Bone marrow (tissue), 2 donors: Measurements from ENCODE around the gene CEP295NL.
"Not testable (repeated sequence)": the region's sequence is repeated elsewhere in the genome, so short reads cannot be mapped to it uniquely, and the experiment has no call there.

ENCODE experiments used
- DNase-seq, 2 donors: peaks; one replicate each; lab custom pipeline; 2025; lab: John Stamatoyannopoulos, UW

Gene CEP295NL

DNA sequence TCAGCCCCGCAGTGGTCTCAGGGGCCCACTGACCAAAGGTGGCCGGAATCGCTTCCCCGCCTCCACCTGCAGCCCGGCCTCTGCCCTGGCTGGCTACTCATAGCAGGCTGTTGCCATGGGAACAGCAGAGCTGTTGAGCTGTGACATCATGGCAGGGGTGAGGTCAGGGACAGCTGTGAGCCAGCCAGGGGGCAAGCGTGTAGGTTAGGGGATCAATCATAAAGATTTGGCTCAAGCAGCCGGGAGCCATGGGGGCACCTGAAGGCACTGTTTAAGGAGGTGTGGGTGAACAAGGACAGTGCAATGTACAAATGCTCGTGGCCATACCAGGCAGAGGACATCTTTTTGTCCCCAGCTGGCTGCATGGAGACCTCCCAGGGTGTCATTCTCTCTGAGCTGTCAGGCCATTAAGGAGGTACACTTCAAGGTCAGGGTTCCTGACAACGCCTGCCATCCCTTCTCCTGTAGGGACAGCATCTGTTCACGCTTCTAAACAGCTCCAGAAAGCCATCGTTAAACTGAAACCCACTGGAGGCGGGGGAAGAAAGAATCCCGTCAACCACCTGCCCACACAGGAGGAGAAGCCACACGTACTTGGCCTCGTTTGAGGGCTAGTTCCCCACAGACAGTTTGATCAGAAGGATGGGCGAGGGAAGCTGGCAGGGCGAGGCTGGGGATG, at the start of gene CEP295NL:
Gene CEP295NL (minus strand): TSS at position 101 of the 679 bp plus-strand sequence. CDS start 1,373 bp downstream, outside the sequence.
- DNase-seq, result no peak

DNA sequence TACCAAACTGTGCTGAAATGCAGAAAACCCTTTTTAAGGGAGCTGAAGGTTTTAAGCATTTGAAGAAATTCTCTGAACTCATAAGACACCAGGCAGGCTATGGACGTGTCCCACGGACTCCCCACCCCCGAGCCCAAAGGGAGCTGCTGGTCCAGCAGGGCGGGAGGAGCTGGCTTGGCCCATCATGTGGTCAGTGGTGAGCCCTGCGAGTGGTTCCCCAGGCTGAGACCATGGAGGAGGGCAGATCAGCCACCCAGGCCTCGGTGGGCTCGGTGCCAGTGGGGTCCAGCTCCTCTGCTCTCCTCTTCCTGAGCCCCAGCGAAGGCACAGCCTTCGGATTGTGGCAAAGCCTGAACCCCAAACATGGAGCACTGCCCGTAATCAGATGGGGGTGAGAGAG, 49.7 kb upstream of the CEP295NL start:
- DNase-seq, result no peak

GRCh38 chr17:78951967-78952551, 49.1 kb upstream of the CEP295NL start:
- DNase-seq, result no peak

DNA sequence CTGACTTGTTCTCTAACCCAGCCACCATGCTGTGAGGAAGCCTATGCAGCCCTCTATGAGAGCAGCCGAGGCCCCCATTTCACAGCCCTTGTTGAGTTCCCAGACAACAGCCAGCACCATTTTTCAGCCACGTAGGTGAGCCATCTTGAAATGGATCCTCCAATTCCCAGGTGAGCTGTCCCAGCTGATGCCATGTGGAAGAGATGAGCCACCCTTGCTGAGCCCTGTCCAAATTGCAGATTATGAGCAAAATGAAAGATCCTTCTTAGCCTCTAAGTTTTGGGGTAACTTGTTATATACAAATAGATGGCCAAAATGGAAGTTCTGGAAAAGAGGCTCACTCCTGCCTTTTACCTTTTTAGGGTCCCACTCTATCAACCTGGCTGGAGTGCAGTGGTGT, 47.9 kb upstream of the CEP295NL start:
- no peak for DNase-seq

DNA sequence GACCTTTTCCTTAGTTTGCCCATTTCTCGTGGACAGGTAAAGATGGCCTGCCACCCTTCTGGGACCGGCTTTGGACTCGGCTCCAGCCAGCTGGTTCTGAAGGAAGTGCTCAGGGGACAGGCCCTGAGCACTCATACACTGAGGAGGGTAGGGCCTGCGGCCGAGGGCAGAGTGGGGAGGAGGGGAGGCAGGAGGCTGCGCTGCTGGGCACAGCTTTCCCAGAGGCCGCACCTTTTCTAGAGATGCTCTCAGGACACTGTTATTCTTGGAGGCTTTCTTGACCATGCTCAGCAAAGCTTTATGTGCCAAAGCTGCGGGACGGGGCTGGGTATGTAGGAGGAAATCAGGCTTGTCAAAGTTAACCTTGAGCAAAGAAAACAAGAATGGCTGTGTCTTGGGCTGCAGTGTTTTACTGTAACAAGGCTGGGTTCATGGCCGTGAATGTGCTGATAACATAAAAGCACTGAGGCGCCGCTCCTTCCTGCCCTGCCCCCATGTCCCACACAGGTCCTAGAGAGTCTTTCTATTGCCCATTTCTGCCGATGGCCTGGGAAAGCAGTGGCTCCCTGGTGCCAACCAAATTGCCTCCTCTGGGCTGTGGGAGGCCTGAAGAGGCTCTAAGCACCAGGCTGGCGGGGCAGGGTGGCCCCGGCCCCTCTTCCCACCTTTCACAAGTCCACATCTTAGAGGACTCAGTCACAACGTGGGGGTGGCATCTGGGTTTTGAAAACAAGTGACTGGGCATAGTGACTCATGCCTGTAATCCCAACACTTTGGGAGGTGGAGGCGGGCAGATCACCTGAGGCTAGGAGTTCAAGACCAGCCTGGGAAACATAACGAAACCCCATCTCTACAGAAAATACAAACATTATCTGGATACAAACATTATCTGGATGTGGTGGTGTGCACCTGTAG, 44.5 kb upstream of the CEP295NL start:
- DNase-seq, result no peak

GRCh38 chr17:78946631-78947030, 43.6 kb upstream of the CEP295NL start:
- DNase-seq, result no peak

DNA sequence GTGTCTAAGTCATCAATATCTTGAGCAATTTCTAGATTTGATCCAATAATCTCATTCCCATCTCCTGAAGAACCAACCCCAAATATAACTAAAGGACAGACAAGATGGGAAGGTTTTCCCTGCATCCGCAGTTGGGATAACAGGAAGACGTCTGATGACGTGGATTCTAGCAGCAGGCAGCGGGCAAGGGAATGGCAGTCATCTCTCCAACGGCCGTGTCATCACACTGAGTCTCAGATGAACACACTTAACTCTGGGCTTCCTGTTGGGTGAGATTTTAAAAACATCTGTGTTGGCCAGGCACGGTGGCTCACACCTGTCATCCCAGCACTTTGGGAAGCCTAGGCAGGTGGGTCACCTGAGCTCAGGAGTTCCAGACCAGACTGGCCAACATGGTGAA, 43.1 kb upstream of the CEP295NL start:
- DNase-seq, result no peak

GRCh38 chr17:78945455-78945854, 42.5 kb upstream of the CEP295NL start:
- DNase-seq, result not testable (repeated sequence)

DNA sequence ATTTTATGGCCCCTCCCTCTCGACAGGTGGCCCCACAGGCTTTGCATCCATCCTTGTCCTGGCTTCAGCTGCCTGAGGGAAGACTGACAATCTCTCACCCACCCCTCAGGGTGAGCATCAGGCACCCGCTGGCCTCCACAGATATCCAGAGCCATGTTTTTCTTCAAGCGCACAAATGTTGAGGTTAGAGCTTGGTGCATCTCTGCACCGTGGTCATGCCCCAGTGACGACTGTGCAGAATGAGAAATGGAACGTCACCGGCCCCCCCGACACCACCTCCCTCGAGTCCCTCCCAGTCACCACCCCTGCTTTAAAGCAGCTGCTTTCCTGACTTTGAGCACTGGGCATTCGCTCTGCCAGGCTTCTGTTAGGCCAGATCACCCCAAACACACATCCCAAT, 42.0 kb upstream of the CEP295NL start:
- DNase-seq, result no peak

GRCh38 chr17:78944026-78944425, 41.0 kb upstream of the CEP295NL start:
- DNase-seq, result no peak

DNA sequence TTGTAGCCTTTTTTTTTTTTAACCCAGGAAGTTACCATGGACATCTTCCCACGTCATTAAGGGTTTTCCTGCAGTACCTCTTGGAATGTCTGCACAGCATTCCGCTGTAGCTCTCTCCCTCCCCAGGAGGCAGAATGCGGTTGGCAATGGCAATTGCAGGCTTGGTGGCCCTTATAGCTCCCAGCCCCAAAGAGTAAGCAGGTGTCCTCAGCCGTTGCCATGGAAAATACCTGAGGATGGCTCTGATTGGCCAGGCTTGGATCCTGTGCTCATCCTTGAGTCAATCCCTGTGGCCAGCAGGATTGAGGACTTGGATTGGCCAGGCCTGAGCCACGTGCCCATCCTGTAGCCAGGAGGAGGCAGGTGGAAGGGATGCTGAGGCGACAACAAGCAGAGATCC, 37.7 kb upstream of the CEP295NL start:
- DNase-seq, result no peak

- no peak for DNase-seq
These were observed 37.3 kb upstream of the CEP295NL start for GRCh38 chr17:78940258-78940657.

DNA sequence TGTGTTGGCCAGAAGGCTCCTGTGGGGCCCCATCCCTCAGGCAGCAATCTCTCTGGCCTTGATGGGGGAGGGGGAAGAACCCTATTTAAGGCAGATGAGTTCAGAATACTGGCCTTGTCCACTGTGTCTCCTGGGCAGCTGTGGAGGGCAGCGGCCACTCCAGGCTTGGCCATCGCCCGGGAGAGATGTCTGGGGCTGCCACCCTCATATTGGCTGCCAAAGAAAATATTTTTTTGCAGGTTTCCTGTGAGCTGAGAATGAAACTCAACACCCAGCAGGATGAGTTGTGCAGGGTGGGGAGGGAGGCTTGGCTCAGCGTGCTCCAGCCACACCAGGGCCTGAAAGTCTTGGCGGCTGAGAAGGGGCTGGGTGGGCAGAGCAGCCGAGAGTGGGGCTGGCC, 36.6 kb upstream of the CEP295NL start:
- DNase-seq, result no peak

GRCh38 chr17:78937561-78937960, 34.6 kb upstream of the CEP295NL start:
- no peak for DNase-seq

DNA sequence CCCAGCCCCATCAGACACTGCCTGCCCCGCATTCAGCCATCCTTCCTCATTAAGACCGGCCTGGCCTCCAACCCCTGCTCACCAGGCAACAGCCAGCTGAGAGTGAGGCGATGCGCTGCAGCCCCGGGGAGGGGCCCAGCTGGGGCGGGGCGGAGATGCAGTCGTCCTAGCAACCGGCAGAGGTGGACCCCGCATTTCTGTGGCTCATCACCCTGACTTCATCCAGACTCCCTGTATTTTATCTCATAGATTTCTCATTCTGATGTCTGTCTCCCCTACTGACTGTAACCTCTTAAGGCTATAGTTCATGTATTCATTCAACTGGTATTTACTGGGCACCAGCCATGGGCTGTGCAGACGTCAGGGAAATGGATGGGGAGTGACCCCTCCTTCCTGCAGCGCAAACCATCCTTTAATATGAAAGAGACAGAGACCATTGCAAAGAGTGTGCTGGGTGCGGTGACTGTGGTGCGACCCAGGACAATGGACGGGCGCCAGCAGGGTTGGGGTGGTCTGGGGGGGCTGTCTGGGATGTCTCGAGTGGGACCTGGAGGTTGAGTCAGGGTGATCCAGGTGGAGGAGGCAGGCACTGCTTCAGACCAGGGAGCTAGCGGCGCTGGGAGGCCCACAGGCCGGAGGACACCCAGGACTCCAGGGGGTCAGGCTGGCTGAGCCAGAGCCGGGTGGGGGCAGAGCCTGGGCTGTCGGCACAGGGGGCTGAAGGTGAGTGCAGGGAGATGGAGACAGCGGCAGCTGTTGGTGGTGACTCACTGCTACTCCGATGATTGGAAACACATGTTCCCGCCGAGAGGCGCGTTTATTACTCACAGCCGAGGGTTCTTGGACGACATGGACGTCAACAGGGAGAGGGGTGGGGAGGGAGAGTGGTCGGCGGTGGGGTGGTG, 32.7 kb upstream of the CEP295NL start:
- DNase-seq, result no peak

DNA sequence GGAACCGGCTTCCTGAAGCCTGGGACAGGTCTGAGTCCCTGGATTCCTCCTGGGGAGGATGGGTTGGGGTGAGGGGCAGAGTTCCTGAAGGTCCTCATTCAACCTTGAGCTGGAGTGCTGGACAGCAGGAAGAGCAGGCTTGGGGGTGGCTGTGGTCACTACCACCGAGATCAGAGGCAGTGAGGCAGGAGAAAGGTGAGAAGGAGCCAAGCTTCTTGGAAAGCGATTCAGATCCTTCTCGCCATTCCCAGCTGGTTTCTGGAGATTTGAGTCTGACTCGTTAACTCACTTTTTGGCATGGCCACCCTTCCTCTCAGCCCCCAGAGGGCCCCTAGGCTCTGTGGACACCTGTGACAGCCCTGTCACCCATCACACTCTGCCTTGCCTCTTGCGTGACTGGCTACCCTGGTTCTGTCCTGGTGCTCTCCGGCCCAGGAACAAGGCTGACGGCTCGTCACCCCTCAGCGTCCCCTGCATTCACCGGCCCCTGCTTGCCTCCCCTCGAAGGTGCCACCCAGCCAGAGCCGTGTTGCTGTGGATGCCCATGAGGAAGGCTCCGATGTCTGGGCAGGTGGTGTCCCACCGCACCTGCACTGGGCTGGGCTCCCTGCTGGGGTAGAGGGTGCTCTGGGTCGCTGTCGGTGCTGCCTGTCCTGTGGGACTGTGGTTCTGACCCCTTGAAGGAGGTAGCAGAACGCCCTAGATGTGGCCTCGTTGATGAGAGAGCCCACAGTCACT, 31.8 kb upstream of the CEP295NL start:
- DNase-seq, result no peak

DNA sequence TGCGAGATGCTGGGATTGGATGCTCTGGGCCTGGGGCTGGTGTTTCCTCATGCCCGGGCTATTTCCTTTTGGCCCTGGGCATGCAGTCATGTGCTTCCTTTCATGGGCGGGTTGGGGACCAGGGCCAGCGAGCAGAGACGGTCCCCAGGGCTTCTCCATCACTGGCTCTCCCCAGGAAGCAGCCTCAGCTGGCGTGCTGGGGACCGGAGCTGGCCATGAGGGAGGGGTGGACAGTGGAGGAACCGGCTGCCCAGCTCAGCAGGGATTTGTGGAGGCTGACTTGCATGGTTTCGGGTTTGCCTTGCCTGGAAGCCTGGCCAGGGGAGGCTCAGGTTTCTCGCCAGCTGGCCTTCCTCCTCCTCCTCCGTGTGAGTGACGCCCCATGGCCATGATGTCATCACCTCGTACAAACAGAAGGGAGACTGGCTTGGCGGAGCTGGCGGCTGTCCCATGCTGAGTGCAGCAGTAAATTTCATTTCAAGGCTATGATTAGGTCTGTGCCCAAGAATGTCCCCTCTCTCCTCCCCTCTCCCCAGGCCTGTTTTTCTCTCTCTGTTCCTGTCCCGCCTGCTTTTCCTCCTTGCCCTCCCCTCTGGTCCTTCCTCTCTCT, 31.1 kb upstream of the CEP295NL start:
- no peak for DNase-seq

GRCh38 chr17:78933025-78933958, 30.3 kb upstream of the CEP295NL start:
- DNase-seq, result no peak

DNA sequence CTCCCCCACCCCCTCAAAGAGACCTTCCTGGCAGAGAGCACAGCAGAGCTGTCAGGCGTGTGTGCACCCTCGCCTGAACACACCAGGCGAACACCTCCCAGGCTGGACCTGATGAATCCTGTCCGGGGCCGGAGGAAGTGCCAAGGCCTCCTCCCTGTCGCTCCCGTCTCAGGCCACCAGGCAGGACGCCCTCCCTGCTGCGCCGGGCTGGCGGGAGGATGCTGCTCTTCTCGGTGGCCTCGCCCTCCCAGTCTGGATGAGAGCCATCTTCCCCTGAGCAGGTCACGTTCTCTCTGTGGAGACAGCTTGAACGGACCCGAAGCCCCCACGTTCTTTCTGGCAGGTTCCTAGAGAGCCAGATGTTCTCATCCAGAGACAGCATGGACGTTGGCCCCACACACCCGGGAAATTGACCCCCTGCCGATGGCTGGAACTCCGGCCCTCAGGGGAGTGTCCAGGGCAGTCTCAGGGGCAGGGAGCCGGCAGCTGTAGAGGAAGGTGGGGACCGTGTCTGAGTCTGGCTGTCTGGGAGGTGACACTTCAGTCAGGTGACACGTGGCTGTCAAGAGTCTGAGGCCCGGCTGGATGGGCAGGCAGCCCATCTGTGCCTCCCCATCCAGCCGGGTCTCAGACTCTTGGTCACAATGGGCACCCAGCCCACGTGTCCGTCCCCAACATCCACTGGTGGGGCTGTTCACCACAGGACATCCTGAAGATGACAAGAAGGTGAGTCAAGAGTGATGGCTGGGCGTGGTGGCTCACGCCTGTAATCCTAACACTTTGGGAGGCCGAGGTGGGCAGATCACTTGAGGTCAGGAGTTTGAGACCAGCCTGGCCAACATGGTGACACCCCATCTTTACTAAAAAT, 27.1 kb upstream of the CEP295NL start:
- no peak for DNase-seq
